ENCODE results near the gene ZDHHC5.

The ZDHHC5 gene

GRCh38 chr11:57674251-57674650, 6.3 kb downstream of the ZDHHC5 start:
- Histone ChIP-seq H3K36me3 (ENCODE audit: insufficient read depth, low read length) (peaks cover 34% of the 10 kb centered on the region; the same call in 1 of the 2 replicates), H3K79me2 (ENCODE audit: insufficient read depth, low read length) (peaks cover 91% of the 10 kb centered on the region), H3K4me1 (ENCODE audit: insufficient read depth, low read length, poor library complexity, severe bottlenecking) (peaks cover 67% of the 10 kb centered on the region), H4K20me1 (ENCODE audit: insufficient read depth, low read length, poor library complexity, severe bottlenecking) (peaks cover 75% of the 10 kb centered on the region), H3F3A (ENCODE audit: low read depth) (no peaks in the 10 kb centered on the region), H3K4me2 (ENCODE audit: low read depth, low read length, poor library complexity, severe bottlenecking) (peak overlapping the region; percentile 99), H3K27me3 (ENCODE audit: insufficient read depth, low read length, poor library complexity, severe bottlenecking) (no peaks in the 10 kb centered on the region), H3K9me2 (replicated peaks; ENCODE audit: low read depth, low read length) (no peaks in the 10 kb centered on the region), H2AFZ (ENCODE audit: low read length) (no peak overlapping the region), H3K9ac (ENCODE audit: low read depth, low read length, poor library complexity, severe bottlenecking) (peak overlapping the region; percentile 28), H3K9me3 (ENCODE audit: insufficient read depth, low read depth, low read length) (no peaks in the 10 kb centered on the region), H3K4me3 (ENCODE audit: low read length, poor library complexity, severe bottlenecking) (peak overlapping the region; percentile 40)
- TF ChIP-seq CTCF (conservative IDR thresholded peaks at IDR 0.05; ENCODE audit: low read length) (no peak), EZH2phosphoT487 (IDR thresholded peaks at IDR 0.05; ENCODE audit: borderline replicate concordance) (no peak)

GRCh38 chr11:57675176-57675941, 7.4 kb downstream of the ZDHHC5 start:
- Histone ChIP-seq H3K9ac (ENCODE audit: low read depth, low read length, poor library complexity, severe bottlenecking) (peak overlapping the region; percentile 28), H3K36me3 (ENCODE audit: insufficient read depth, low read length) (peaks cover 41% of the 10 kb centered on the region; the same call in 1 of the 2 replicates), H2AFZ (ENCODE audit: low read length) (no peak overlapping the region), H3K79me2 (ENCODE audit: insufficient read depth, low read length) (peaks cover 91% of the 10 kb centered on the region), H3K4me3 (ENCODE audit: low read length, poor library complexity, severe bottlenecking) (peak overlapping the region; percentile 40), H4K20me1 (ENCODE audit: insufficient read depth, low read length, poor library complexity, severe bottlenecking) (peaks cover 73% of the 10 kb centered on the region), H3F3A (ENCODE audit: low read depth) (no peaks in the 10 kb centered on the region), H3K4me2 (ENCODE audit: low read depth, low read length, poor library complexity, severe bottlenecking) (peak overlapping the region; percentile 99), H3K4me1 (ENCODE audit: insufficient read depth, low read length, poor library complexity, severe bottlenecking) (peaks cover 62% of the 10 kb centered on the region), H3K9me2 (replicated peaks; ENCODE audit: low read depth, low read length) (no peaks in the 10 kb centered on the region), H3K9me3 (ENCODE audit: insufficient read depth, low read depth, low read length) (no peaks in the 10 kb centered on the region), H3K27me3 (ENCODE audit: insufficient read depth, low read length, poor library complexity, severe bottlenecking) (no peaks in the 10 kb centered on the region)
- peak; percentile 31 for TF ChIP-seq CTCF (conservative IDR thresholded peaks at IDR 0.05; ENCODE audit: low read length)
- no peak for TF ChIP-seq EZH2phosphoT487 (IDR thresholded peaks at IDR 0.05; ENCODE audit: borderline replicate concordance)

DNA sequence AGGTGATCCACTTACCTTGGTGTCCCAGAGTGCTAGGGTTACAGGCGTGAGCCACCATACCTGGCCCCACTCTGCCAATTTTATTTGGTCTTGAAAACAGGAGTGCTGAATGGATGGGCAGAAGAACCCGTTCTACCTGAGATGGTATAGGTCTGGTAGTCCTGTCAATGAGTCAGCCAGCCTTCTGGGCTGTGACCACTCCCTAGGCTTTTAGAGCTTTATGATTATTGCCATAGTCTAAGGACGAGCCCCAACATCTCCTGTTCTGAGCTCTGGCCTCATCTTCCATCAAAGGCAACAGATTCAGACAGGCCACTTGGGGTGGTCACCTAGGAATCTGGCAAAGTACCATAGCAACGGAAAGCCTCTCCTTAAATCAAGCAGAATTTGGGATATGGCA, 11.5 kb downstream of the ZDHHC5 start:
- H2AFZ ChIP-seq (ENCODE audit: low read length), result no peak overlapping the region
- no peaks in the 10 kb centered on the region for H3K27me3 ChIP-seq (ENCODE audit: insufficient read depth, low read length, poor library complexity, severe bottlenecking)
- H3K9me3 ChIP-seq (ENCODE audit: insufficient read depth, low read depth, low read length), result no peaks in the 10 kb centered on the region
- H4K20me1 ChIP-seq (ENCODE audit: insufficient read depth, low read length, poor library complexity, severe bottlenecking), result peaks cover 57% of the 10 kb centered on the region
- TF ChIP-seq EZH2phosphoT487 (IDR thresholded peaks at IDR 0.05; ENCODE audit: borderline replicate concordance) (no peak), CTCF (conservative IDR thresholded peaks at IDR 0.05; ENCODE audit: low read length) (no peak)
- peaks cover 25% of the 10 kb centered on the region for H3K4me1 ChIP-seq (ENCODE audit: insufficient read depth, low read length, poor library complexity, severe bottlenecking)
- H3K9me2 ChIP-seq (replicated peaks; ENCODE audit: low read depth, low read length), result no peaks in the 10 kb centered on the region
- no peak overlapping the region for H3K4me3 ChIP-seq (ENCODE audit: low read length, poor library complexity, severe bottlenecking)
- peaks cover 56% of the 10 kb centered on the region; the same call in 1 of the 2 replicates for H3K36me3 ChIP-seq (ENCODE audit: insufficient read depth, low read length)
- peaks cover 69% of the 10 kb centered on the region for H3K79me2 ChIP-seq (ENCODE audit: insufficient read depth, low read length)
- H3F3A ChIP-seq (ENCODE audit: low read depth), result no peaks in the 10 kb centered on the region
- H3K9ac ChIP-seq (ENCODE audit: low read depth, low read length, poor library complexity, severe bottlenecking), result no peak overlapping the region
- H3K4me2 ChIP-seq (ENCODE audit: low read depth, low read length, poor library complexity, severe bottlenecking), result peak overlapping the region; percentile 35
